Activated naive CD4-positive, alpha-beta T cell treated with anti-CD3 and anti-CD28 coated beads, Interleukin-2, amount 50 U/mL, for 24 hours (primary cell): Measurements from ENCODE around the gene ST3GAL4.

Experiments used
- H3K27ac Mint-ChIP-seq: one replicate; pipeline ENCODE4 v1.8.0; 2021; ENCODE audit warnings: mild to moderate bottlenecking, mixed read lengths
- H3K27me3 Mint-ChIP-seq: one replicate; pipeline ENCODE4 v1.8.0; 2021; ENCODE audit warnings: mixed read lengths
- H3K36me3 Mint-ChIP-seq: one replicate; pipeline ENCODE4 v1.8.0; 2021; ENCODE audit warnings: mixed read lengths
- H3K4me1 Mint-ChIP-seq: one replicate; pipeline ENCODE4 v1.8.0; 2021; ENCODE audit warnings: mixed read lengths
- H3K4me3 Mint-ChIP-seq: one replicate; pipeline ENCODE4 v1.8.0; 2021; ENCODE audit warnings: mild to moderate bottlenecking, mixed read lengths
- H3K9me3 Mint-ChIP-seq: one replicate; pipeline ENCODE4 v1.8.0; 2021; ENCODE audit warnings: mixed read lengths

ST3GAL4 gene

DNA sequence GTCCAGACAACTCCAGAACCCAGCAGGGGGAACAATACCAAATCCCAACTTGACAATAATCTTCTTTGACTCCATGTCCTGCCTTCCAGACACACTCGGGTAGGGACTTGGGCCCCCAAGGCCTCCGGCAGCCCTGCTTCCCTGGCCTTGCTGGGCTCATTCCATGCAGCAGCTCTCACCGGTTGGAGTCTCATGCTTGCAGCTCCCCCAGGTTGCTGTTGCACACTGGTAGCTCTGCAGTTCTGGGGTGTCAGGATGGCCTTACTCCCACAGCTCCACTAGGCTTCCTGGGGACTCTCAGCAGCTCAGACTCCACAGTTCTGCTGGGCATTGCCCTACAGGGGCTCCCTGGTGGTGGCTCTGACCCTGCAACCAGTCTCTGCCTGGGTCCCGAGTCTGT, 42.8 kb downstream of the ST3GAL4 start:
- Mint-ChIP-seq H3K4me3 (no peak overlapping the region), H3K27me3 (no peaks in the 10 kb centered on the region), H3K27ac (no peak overlapping the region), H3K36me3 (no peaks in the 10 kb centered on the region), H3K9me3 (no peaks in the 10 kb centered on the region), H3K4me1 (no peaks in the 10 kb centered on the region)

GRCh38 chr11:126398721-126399120, 43.2 kb downstream of the ST3GAL4 start:
- no peaks in the 10 kb centered on the region for H3K4me1 Mint-ChIP-seq
- H3K27me3 Mint-ChIP-seq, result no peaks in the 10 kb centered on the region
- no peaks in the 10 kb centered on the region for H3K9me3 Mint-ChIP-seq
- H3K27ac Mint-ChIP-seq, result no peak overlapping the region
- no peaks in the 10 kb centered on the region for H3K36me3 Mint-ChIP-seq
- no peak overlapping the region for H3K4me3 Mint-ChIP-seq

DNA sequence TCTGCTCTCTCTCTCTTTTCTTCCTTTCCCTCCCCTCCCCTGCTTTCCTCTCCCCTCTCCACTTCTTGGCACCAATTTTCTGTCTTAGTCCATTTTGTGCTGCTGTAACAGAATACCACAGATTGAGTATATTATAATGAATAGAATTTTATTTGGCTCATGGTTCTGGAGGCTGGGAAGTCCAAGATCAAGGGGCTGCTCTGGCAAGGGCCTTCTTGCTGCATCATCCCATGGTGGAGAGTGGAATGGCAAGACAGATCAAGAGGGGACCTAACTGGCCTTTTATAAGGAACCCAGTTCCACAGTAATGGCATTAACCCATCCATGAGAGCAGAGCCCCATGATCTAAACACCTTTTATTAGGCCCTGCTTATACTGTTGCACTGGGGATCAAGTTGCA, 44.5 kb downstream of the ST3GAL4 start:
- Mint-ChIP-seq H3K4me1 (no peaks in the 10 kb centered on the region), H3K9me3 (no peaks in the 10 kb centered on the region), H3K27me3 (no peaks in the 10 kb centered on the region), H3K36me3 (no peaks in the 10 kb centered on the region), H3K27ac (no peak overlapping the region), H3K4me3 (no peak overlapping the region)

- Mint-ChIP-seq H3K27me3 (no peaks in the 10 kb centered on the region), H3K36me3 (no peaks in the 10 kb centered on the region), H3K9me3 (no peaks in the 10 kb centered on the region), H3K27ac (no peak overlapping the region), H3K4me3 (no peak overlapping the region), H3K4me1 (no peaks in the 10 kb centered on the region)
Measured at GRCh38 chr11:126400479-126400878, 45.0 kb downstream of the ST3GAL4 start.

DNA sequence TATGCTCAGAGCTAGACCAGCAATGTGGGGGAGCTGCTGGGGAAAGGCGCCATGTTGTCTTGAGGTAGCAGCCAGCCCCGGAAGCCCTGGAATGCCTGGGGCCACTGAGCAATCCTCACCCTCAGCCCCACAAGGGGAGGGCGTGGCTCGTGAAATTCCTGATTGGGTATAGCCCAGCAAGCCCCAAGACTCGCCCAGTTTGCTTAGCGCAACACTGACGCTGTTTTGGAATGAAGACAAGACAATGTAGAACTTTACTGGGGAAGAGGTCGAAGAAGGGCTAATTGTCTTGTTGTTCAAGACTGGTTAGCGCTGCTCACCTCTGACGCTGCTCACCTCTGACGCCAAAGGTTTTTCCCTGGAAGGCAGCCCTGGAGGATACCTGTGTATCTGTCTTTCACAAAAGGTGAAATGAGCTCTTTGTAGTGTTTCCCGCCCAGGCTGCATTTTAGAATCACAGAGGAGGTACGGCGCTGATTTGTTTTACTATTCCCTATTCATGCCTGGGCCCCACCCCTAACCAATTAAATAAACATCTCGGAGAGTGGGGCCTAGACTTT, 47.6 kb downstream of the ST3GAL4 start:
- H3K9me3 Mint-ChIP-seq, result no peaks in the 10 kb centered on the region
- H3K27me3 Mint-ChIP-seq, result no peaks in the 10 kb centered on the region
- no peaks in the 10 kb centered on the region for H3K4me1 Mint-ChIP-seq
- no peak overlapping the region for H3K4me3 Mint-ChIP-seq
- no peak overlapping the region for H3K27ac Mint-ChIP-seq
- H3K36me3 Mint-ChIP-seq, result no peaks in the 10 kb centered on the region

DNA sequence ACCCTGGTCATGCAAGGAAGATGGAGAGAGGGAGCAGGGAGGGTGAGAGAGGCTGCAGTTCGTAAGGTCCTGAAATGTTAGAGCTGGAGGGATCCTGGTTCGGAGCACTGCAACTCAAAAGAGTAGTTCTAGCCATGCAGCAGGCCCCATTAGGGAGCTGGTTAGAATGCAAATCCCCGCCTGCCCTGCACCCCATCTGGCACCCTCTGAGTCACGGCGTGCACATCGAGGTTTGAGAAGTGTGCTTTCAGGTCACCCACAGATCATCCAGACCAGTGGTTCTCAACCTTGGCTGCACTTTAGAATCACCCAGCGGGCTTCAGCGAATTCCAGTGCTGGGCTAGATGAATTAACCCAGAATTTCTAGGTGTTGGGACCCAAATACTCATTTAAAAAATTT, 48.2 kb downstream of the ST3GAL4 start:
- no peaks in the 10 kb centered on the region for H3K27me3 Mint-ChIP-seq
- H3K27ac Mint-ChIP-seq, result no peak overlapping the region
- H3K36me3 Mint-ChIP-seq, result no peaks in the 10 kb centered on the region
- H3K9me3 Mint-ChIP-seq, result no peaks in the 10 kb centered on the region
- no peak overlapping the region for H3K4me3 Mint-ChIP-seq
- H3K4me1 Mint-ChIP-seq, result no peaks in the 10 kb centered on the region

DNA sequence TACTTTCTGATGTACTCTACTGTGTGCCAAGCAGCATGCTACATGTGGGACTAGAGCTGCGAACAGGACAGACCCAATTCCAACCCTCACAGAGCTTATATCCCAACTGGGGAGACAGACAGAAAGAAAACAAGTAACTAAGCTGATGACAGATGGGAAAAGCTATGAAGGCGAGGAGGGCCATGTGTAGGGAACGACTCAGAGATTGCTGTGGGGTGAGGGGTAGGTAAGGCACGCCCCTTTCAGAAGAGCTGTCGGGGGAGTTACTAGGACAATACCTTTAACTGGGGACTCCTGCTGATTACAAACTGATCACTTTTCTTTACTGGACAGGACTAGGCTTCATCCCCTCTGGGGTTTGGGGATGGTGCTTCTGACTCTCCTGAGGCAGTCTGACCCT, 48.9 kb downstream of the ST3GAL4 start:
- Mint-ChIP-seq H3K9me3 (no peaks in the 10 kb centered on the region), H3K27me3 (no peaks in the 10 kb centered on the region), H3K27ac (no peak overlapping the region), H3K4me1 (no peaks in the 10 kb centered on the region), H3K4me3 (no peak overlapping the region), H3K36me3 (peaks cover 2% of the 10 kb centered on the region)

- H3K27me3 Mint-ChIP-seq, result no peaks in the 10 kb centered on the region
- no peaks in the 10 kb centered on the region for H3K4me1 Mint-ChIP-seq
- H3K9me3 Mint-ChIP-seq, result no peaks in the 10 kb centered on the region
- H3K4me3 Mint-ChIP-seq, result no peak overlapping the region
- no peak overlapping the region for H3K27ac Mint-ChIP-seq
- peaks cover 2% of the 10 kb centered on the region for H3K36me3 Mint-ChIP-seq
Measured at GRCh38 chr11:126405374-126405773, 49.9 kb downstream of the ST3GAL4 start.

DNA sequence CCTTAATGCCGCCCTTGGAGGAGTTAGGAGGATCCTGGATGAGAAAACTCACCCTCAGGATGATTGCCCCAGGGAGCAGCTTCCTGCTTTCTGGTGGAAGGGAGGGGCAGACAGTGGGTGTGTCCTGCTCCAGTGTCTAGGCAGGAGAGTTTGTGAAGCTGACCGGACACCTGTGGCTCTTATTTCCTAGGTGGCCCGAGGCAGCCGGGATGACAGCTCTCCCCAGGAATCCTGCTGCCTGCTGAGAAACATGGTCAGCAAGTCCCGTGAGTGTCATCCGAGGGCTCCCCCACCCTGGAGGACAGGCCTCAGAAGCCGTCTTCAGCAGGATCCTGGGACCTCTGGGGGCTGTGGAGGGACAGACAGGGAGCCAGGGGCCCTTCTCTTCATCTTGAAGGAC, 50.4 kb downstream of the ST3GAL4 start:
- H3K4me3 Mint-ChIP-seq, result no peak overlapping the region
- H3K27ac Mint-ChIP-seq, result no peak overlapping the region
- H3K27me3 Mint-ChIP-seq, result no peaks in the 10 kb centered on the region
- peaks cover 2% of the 10 kb centered on the region for H3K36me3 Mint-ChIP-seq
- no peaks in the 10 kb centered on the region for H3K9me3 Mint-ChIP-seq
- no peaks in the 10 kb centered on the region for H3K4me1 Mint-ChIP-seq

DNA sequence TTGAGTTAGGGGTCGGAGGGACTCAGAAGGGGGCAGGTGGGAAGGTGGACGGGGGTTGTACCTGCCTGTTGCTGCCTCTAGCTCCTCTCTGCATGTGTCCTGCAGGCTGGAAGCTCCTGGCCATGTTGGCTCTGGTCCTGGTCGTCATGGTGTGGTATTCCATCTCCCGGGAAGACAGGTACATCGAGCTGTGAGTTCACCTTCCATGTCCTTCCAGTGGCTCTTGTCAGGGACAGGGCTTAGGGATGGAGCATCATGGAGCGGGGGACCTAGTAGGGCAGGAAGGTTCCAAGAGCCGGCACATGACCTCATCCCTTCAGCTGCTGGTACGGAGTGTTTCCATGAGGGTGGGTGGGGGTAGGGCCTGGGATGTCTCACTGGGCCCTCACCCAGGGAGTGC, 50.9 kb downstream of the ST3GAL4 start:
- no peaks in the 10 kb centered on the region for H3K9me3 Mint-ChIP-seq
- no peak overlapping the region for H3K27ac Mint-ChIP-seq
- H3K4me1 Mint-ChIP-seq, result no peaks in the 10 kb centered on the region
- H3K27me3 Mint-ChIP-seq, result no peaks in the 10 kb centered on the region
- peaks cover 2% of the 10 kb centered on the region for H3K36me3 Mint-ChIP-seq
- H3K4me3 Mint-ChIP-seq, result no peak overlapping the region

DNA sequence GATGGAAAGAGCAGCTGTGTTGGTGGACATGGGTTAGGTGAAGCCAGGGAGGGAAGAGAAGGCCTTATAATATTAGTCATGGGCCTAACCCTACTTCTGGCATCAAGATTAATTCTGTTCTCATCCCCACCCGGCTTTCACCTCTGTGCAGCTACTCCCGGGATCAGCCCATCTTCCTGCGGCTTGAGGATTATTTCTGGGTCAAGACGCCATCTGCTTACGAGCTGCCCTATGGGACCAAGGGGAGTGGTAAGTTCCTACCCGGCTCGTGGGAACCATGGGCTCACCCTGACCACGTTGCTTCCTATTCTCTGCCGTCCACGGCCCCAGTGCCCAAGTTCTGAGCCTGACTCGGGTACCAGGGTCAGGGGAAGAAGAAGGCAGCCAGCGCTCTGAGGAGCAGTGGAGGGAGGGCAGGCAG, 51.6 kb downstream of the ST3GAL4 start:
- Mint-ChIP-seq H3K4me3 (no peak overlapping the region), H3K4me1 (no peaks in the 10 kb centered on the region), H3K27me3 (no peaks in the 10 kb centered on the region), H3K36me3 (peaks cover 2% of the 10 kb centered on the region), H3K27ac (no peak overlapping the region), H3K9me3 (no peaks in the 10 kb centered on the region)

DNA sequence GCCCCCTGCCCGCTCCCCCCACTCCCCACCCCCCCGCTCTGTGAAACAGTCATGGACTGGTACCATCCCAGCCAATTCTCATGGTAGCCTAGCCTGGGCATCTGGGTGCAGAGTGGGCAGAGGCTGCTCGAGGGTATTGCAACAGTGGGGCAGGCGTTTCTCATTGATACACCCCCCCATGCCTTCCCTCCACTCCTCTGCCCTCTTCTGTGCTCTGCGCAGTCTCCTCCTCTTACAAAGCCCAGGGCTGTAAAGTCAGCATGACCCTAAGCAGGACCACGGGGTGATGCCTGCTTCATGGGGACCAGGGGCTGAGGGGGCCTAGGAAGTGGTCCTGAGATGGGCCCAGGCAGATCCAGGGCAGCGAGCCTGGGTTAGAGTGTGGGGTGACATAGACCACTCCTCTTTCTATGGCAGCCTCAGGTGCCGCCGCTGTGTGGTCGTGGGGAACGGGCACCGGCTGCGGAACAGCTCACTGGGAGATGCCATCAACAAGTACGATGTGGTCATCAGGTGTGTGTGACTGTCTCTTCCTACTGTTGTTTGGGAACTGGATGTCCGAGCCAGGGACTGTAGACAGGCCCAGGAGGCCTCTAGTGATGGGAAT, 52.3 kb downstream of the ST3GAL4 start:
- Mint-ChIP-seq H3K27ac (no peak overlapping the region), H3K27me3 (no peaks in the 10 kb centered on the region), H3K36me3 (peaks cover 2% of the 10 kb centered on the region), H3K4me1 (no peaks in the 10 kb centered on the region), H3K9me3 (no peaks in the 10 kb centered on the region), H3K4me3 (no peak overlapping the region)

GRCh38 chr11:126408496-126408895, 53.0 kb downstream of the ST3GAL4 start:
- peaks cover 2% of the 10 kb centered on the region for H3K36me3 Mint-ChIP-seq
- no peak overlapping the region for H3K4me3 Mint-ChIP-seq
- H3K27me3 Mint-ChIP-seq, result no peaks in the 10 kb centered on the region
- H3K27ac Mint-ChIP-seq, result no peak overlapping the region
- H3K9me3 Mint-ChIP-seq, result no peaks in the 10 kb centered on the region
- no peaks in the 10 kb centered on the region for H3K4me1 Mint-ChIP-seq

DNA sequence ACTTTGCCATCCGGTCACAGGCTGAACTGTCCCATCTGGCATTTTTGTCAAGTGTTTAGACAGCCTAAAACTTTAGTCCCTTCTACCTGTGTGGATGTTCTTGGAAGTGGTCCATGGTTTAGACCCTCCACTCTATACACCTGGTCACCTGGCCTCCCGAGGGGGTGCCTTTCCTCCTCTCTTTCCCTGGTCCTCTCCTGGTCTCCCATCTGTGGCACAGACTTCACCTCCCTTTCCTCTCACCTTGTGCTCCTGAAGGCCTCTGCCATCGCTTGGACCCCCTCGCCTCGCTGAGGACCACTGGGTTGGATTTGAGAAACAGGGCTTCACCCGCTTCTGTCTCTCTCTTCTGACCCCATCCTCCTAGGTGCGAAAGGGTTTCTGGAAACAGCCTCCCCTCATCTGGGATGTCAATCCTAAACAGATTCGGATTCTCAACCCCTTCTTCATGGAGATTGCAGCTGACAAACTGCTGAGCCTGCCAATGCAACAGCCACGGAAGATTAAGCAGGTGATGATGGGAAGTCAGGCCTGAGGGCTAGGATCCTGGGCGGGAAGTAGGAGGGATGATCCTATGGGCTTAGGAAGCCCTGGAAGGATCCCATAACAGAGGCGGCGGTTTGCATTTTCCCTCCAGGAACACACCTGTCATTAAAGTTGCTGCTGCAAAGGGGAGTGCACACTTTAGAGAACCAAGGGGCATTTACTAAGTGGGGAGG, 53.6 kb downstream of the ST3GAL4 start:
- H3K27ac Mint-ChIP-seq, result no peak overlapping the region
- peaks cover 2% of the 10 kb centered on the region for H3K36me3 Mint-ChIP-seq
- H3K27me3 Mint-ChIP-seq, result no peaks in the 10 kb centered on the region
- no peaks in the 10 kb centered on the region for H3K9me3 Mint-ChIP-seq
- no peak overlapping the region for H3K4me3 Mint-ChIP-seq
- no peaks in the 10 kb centered on the region for H3K4me1 Mint-ChIP-seq

DNA sequence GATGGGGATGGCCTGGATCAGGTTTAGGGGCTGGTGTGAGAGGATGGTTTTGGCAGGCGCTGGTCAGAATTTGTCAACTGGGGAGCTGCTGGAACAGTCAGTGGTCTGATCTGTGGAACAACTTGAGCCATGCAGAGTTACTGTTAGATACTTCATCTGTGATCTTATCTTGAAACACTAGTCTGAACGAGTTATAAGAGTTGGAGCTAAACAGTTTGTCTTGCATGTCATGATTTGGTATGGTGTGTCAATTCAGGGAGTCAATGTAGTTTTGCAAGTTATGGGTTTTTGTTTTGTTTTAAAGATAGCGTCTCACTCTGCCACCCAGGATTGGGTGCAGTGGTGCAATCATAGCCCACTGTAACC, 54.1 kb downstream of the ST3GAL4 start:
- Mint-ChIP-seq H3K27me3 (no peaks in the 10 kb centered on the region), H3K4me1 (no peaks in the 10 kb centered on the region), H3K27ac (no peak overlapping the region), H3K4me3 (no peak overlapping the region), H3K36me3 (peaks cover 2% of the 10 kb centered on the region), H3K9me3 (no peaks in the 10 kb centered on the region)

- peaks cover 2% of the 10 kb centered on the region for H3K36me3 Mint-ChIP-seq
- no peaks in the 10 kb centered on the region for H3K9me3 Mint-ChIP-seq
- H3K4me3 Mint-ChIP-seq, result no peak overlapping the region
- H3K4me1 Mint-ChIP-seq, result peaks cover under 1% of the 10 kb centered on the region
- H3K27me3 Mint-ChIP-seq, result no peaks in the 10 kb centered on the region
- no peak overlapping the region for H3K27ac Mint-ChIP-seq
Measured at GRCh38 chr11:126410649-126411048, 55.2 kb downstream of the ST3GAL4 start.
